ENCODE measurements around the gene ZNF574.

Gene ZNF574

DNA sequence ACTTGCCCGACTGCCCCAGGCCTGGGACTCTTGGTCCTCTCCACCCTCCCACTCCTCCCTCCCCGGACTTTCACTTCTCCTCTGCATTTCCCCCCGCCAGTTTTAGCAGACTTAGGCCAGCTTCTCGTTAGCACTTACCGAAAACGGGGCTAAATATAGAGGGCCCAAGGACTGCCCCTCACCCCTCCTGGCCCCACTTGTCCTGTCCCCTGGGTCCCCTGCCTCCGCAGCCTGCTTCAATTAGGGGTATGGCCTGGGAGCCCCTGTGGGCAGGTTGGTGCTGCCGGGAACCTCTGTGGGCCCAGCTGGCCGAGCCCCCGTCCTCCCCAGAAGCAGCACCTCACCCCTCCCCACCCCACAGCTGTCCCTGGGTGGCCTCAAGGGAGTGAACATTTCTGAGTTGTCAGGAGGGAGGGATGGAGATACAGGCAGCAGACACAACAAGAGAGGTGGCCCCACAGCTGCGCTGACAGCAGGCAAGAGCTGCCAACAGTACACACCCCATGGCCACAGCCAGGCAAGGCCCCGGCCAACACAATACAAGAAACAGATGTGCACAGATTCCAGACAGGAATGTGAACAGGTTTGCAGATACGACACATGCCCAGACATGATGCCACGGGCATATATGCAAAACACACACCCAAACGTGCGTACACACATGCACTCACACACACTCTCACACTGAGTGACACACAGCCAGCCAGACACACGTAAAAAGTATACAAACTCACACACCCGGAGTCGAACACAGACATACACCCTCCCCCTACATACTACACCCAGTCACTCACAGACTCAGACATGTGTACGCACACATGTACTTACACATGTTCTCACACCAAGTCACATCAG lies 53.7 kb downstream of the ZNF574 start:
- TF ChIP-seq CEBPB (IDR thresholded peaks at IDR 0.05) (no peak), CREB1 (IDR thresholded peaks at IDR 0.05; ENCODE audit: low read depth) (no peak), RAD21 (IDR thresholded peaks at IDR 0.05; ENCODE audit: low read depth) (no peak), EP300 (IDR thresholded peaks at IDR 0.05; ENCODE audit: borderline replicate concordance) (no peak), NFIC (IDR thresholded peaks at IDR 0.05) (no peak), TCF12 (IDR thresholded peaks at IDR 0.05; ENCODE audit: low read depth) (no peak), YY1 (IDR thresholded peaks at IDR 0.05; ENCODE audit: low read depth) (no peak), TAF1 (IDR thresholded peaks at IDR 0.05; ENCODE audit: low read depth) (no peak), ZBTB7A (IDR thresholded peaks at IDR 0.05; ENCODE audit: low read depth) (no peak)
- TF ChIP-seq, protein P1, sequence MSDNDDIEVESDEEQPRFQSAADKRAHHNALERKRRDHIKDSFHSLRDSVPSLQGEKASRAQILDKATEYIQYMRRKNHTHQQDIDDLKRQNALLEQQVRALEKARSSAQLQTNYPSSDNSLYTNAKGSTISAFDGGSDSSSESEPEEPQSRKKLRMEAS (IDR thresholded peaks at IDR 0.05) = no peak
- TF ChIP-seq, protein P2, sequence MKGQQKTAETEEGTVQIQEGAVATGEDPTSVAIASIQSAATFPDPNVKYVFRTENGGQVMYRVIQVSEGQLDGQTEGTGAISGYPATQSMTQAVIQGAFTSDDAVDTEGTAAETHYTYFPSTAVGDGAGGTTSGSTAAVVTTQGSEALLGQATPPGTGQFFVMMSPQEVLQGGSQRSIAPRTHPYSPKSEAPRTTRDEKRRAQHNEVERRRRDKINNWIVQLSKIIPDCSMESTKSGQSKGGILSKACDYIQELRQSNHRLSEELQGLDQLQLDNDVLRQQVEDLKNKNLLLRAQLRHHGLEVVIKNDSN (IDR thresholded peaks at IDR 0.05) = no peak
- TF ChIP-seq, protein P3, sequence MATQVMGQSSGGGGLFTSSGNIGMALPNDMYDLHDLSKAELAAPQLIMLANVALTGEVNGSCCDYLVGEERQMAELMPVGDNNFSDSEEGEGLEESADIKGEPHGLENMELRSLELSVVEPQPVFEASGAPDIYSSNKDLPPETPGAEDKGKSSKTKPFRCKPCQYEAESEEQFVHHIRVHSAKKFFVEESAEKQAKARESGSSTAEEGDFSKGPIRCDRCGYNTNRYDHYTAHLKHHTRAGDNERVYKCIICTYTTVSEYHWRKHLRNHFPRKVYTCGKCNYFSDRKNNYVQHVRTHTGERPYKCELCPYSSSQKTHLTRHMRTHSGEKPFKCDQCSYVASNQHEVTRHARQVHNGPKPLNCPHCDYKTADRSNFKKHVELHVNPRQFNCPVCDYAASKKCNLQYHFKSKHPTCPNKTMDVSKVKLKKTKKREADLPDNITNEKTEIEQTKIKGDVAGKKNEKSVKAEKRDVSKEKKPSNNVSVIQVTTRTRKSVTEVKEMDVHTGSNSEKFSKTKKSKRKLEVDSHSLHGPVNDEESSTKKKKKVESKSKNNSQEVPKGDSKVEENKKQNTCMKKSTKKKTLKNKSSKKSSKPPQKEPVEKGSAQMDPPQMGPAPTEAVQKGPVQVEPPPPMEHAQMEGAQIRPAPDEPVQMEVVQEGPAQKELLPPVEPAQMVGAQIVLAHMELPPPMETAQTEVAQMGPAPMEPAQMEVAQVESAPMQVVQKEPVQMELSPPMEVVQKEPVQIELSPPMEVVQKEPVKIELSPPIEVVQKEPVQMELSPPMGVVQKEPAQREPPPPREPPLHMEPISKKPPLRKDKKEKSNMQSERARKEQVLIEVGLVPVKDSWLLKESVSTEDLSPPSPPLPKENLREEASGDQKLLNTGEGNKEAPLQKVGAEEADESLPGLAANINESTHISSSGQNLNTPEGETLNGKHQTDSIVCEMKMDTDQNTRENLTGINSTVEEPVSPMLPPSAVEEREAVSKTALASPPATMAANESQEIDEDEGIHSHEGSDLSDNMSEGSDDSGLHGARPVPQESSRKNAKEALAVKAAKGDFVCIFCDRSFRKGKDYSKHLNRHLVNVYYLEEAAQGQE (IDR thresholded peaks at IDR 0.05; ENCODE audit: low read depth) = no peak

DNA sequence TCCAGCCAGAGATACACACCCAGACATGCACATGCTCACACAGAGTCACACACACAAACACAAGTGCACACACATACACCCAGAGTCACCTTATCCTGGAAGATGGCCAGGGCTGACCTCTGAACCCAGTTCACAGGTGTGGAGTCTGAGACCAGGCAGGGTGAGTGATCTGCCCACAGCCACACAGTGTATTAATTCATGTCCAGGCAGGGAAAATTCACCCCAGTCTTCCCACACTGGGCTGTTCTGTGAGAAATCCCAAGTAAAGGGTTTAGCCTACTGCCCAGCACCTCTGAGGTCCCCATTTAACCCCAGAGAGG lies 54.2 kb downstream of the ZNF574 start:
- TF ChIP-seq, protein P2 (IDR thresholded peaks at IDR 0.05) = no peak
- TF ChIP-seq CEBPB (IDR thresholded peaks at IDR 0.05) = no peak
- TF ChIP-seq TEAD4 (IDR thresholded peaks at IDR 0.05) = no peak
- no peak for TF ChIP-seq EGR1 (IDR thresholded peaks at IDR 0.05)
- TF ChIP-seq RAD21 (IDR thresholded peaks at IDR 0.05; ENCODE audit: low read depth) = no peak
- TF ChIP-seq NFIC (IDR thresholded peaks at IDR 0.05) = no peak
- TF ChIP-seq EP300 (IDR thresholded peaks at IDR 0.05; ENCODE audit: borderline replicate concordance) = no peak
